GM19240 (cell line): Measurements from ENCODE around the gene USP20.
"Not testable (repeated sequence)": the region's sequence is repeated elsewhere in the genome, so short reads cannot be mapped to it uniquely, and the experiment has no call there.

ENCODE experiments used
- DNase-seq: peaks from one replicate; pipeline ENCODE4 v3.0.0; 2011; ENCODE audit warnings: low spot score; ENCODE audit not compliant: insufficient read length

USP20 gene

DNA sequence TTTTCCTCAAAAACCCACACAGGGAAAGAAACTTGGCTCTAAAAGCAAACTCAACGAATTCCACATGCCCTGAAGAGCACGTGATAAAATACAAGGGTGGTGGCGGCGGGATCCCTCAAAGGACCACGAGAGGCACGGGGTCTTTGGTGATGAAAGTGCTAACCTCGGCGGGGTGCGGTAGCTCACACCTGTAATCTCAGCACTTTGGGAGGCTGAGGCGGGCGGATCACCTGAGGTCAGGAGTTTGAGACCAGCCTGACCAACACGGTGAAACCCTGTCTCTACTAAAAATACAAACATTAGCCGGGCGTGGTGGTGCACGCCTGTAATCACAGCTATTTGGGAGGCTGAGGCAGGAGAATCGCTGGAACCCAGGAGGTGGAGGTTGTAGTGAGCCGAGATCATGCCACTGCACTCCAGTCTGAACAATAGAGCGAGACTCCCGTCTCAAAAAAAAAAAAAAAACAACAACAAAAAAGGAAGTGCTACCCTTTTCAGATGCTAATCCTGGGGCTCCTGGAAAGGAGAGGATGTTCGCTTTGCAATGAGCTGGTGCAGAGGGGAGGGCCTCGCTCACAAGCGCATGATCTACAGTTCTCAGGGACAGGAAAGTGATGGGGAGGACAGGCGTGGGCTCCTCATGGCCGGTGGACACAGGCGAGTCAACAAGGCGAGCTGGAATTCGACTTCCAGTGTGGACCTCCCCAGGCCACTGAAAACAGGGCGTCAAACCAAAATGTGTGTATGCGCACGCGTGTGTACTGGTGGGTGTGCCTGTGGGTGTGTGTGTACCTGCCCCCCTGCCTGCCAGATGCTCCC, 54.1 kb downstream of the USP20 start:
- no peak for DNase-seq

DNA sequence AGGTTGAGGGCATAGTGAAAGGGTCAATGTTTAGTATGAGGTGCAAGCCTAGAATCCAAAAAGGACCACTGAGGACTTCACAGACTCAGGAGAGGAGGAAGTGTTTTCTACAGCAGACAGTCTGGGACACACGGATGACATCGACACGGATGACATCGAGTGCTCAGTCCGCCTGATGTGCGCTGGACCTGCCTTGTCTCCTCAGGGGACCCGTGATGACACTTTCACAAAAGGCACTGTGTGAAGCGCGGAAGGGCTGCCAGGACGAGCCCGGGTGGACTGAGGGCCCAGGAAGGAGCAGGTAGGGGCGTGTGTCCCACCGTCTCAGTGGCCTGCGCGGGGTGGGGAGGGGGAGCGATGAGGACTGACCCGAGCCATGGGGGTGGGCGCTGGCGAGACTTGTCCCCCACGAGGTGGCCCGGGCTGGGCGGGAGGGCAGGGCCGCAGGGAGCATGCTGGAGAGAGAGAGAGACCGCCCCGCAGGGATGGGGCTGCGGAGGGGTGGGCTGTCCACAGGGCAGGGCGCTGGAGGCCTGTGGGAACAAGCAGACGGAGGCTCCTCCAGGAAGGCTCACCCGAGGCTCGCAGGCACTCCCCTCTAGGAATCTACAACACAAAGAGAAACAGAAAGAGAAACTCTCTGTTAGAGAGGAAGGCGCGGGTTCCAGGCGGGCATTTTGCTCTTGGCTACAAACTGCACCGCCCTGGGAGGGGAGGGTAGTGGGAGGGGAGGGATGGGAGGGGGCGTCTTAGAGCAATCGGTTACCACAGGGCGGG, 54.9 kb downstream of the USP20 start:
- no peak for DNase-seq

- DNase-seq = not testable (repeated sequence)
Observed at GRCh38 chr9:129890718-129891299, 55.6 kb downstream of the USP20 start.

GRCh38 chr9:129891569-129891968, 56.3 kb downstream of the USP20 start:
- no peak for DNase-seq

DNA sequence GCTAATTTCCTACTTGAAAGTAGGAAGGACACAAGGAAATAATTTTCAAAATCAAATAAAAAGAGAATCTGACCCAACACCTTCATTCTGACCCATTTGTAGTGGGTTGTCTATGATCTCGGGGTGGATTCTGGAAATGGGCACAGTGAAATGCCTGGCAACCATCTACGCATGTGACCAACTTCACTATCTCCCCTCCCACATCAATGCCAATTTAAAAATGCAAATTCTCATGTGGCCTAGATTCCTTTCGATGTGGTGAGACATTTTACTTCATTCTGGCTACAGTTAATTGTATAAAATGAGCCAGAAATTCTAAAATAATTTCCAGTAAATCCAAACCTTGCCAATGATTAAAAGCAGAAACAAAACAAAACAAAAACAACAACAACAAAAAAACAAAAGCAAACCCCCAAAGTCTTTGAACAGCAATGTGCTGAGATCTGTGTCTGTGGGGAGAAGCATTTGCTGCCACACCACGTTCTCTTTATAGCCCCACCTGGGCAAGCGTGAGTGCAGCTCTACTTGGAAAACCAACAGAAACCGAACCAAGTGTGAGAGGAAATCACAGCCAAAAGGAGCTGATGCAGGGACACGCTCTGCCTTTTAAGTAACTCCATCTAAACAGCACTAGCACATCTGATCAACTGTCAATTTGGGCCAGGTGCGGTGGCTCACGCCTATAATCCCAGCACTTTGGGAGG, 59.0 kb downstream of the USP20 start:
- no peak for DNase-seq

- DNase-seq = no peak
Observed at GRCh38 chr9:129895376-129896268, 60.4 kb downstream of the USP20 start.

DNA sequence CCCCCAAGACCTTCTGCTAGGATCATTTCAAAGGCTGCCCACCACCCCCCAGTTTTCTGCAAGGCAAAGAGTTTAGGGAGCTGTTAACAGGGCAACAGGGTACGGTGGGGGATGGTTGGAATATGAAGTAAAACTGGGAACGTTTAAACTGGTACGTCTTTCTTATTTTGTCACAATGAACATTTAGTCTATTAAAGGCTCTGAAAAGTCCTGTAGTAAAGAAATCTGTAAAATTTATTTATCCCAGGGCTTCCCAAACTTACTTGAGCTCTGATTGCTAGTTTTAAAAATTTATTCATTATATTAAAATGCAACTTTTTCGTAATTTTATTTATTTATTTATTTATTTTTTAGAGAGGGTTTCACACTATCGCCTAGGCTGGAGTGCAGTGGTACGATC, 62.0 kb downstream of the USP20 start:
- no peak for DNase-seq

GRCh38 chr9:129898185-129898584, 62.9 kb downstream of the USP20 start:
- no peak for DNase-seq

GRCh38 chr9:129899620-129900019, 64.4 kb downstream of the USP20 start:
- no peak for DNase-seq

GRCh38 chr9:129900263-129901027, 65.2 kb downstream of the USP20 start:
- DNase-seq = no peak

DNA sequence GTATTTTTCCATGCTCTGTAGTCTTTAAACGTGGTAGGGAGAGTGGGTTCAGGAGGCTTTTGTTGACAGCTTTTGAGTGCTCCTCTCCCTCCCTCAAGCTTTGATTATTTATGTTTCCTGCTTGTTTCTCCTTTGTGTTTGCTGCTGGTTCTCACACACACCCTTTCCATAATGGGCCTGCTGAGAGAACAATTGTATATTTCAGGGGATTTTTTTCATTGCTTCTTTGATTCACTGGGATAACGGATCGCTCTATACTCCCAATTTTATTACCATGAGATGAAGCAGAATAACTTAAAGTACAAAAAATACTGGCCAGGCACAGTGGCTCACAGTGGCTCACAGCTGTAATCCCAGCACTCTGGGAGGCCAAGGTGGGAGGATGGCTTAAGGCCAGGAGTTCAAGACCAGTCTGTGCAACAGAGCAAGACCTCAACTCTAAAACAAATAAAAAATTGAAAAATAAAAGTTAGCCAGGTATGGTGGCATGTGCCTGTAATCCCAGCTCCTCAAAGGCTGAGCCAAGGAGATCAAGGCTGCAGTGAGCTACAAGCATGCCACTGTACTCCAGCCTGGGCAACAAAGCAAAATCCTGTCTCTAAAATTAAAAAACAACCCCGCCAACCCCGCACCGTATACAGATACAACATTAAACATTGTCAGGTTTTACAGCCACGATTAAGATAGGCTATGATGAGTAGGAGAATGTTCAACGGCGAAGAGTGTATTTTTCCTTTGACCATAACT, 66.9 kb downstream of the USP20 start:
- DNase-seq = no peak

- DNase-seq = no peak
Observed at GRCh38 chr9:129902740-129903134, 67.5 kb downstream of the USP20 start.

DNA sequence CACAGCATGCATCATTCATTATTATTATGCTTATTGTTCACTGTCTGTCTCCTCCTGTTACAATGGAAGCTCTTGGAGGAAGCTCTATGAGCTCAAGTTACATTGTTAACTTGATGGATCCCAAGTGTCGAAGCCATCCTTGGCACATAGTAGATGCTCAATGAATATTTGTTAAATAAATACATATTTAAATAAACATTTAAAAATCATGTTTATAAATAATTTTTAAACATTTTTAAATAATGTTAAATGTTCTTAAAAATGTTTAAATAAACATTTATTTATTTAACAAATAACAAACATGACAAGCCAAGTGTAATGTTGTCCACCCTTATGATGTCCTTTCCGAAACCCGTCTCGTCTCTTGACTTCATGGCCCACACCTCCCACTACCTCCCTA, 69.5 kb downstream of the USP20 start:
- no peak for DNase-seq

DNA sequence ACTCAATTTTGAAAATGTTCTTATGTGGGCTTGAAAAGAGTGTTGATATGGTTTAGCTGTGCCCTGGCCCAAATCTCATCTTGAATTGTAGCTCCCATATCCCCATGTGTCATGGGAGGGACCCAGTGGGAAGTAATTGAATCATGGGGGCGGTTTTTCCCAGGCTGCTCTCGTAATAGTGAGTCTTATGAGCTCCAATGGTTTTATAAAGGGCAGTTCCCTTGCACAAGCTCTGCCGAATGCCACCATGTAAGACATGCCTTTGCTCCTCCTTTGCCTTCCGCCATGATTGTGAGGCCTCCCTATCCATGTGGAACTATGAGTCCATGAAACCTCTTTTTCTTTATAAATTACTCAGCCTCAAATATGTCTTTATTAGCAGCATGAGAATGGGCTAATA, 71.0 kb downstream of the USP20 start:
- no peak for DNase-seq

- DNase-seq = no peak
Observed at GRCh38 chr9:129907201-129907600, 71.9 kb downstream of the USP20 start.

- DNase-seq = no peak
Observed at GRCh38 chr9:129908906-129909305, 73.6 kb downstream of the USP20 start.

GRCh38 chr9:129909851-129910250, 74.6 kb downstream of the USP20 start:
- no peak for DNase-seq

DNA sequence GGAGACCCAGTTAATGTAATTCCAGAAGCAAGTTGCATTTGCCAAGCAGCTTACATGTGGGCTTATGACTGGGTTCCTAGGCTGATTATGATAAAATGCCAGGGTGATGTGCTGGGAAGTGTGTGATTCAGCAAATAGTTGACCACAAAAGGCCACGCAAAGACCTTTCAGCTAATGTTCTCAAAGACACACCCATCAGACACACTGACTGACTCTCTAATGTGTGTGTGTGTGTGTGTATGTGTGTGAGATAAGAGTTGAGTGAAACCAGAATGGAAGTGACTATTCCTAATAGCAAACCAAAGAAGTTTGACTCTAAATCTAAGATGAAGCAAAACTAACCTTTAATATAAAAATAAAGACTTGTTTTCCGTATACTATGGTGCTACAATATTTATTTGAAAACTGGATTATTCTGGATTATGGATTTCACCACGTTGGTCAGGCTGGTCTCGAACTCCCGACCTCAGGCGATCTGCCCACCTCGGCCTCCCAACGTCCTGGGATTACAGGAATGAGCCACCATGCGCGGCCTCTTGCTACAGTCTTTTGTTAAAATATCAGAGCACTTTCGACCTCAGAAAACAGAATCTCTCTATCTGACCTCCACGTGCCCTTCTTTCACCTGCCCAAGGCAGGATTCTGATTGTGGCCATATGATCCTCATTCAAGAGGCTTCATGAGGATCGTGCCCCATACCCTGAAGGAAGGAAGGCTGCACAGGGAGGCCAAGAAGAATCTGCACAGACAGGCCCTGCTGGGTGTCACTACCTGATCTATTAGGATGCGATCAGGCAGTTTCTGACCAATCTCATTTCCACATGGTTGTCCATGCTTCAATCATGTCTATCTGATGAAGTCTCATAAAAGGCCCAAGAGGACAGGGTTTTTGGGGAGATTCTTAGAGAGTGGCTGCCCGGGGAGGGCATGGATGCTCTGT, 75.6 kb downstream of the USP20 start:
- DNase-seq = no peak
